Subcutaneous adipose tissue (tissue), 4 donors: Measurements from ENCODE around the gene DGCR2. TPM values are rescaled to one million over a fixed set of nuclear protein-coding genes. Genes with fewer than 3 reads are reported as not detected.

Experiments used
- total RNA-seq, 4 donors: library from RNA; depleted of rRNA; stranded (reverse); fragments of >200 nt; gene quantifications; one replicate each; pipeline ENCODE4 v1.1.0, GENCODE V29; 2016
- TF ChIP-seq, protein P1 (sequence below): fragments of 450-650 bp; IDR thresholded peaks from one replicate; pipeline ENCODE4 v1.5.1; 2016; ENCODE audit warnings: low read depth, mild to moderate bottlenecking, control low read depth, antibody characterized with exemption, moderate library complexity

The DGCR2 gene
- total RNA-seq, 4 donors from 2014 or later: 22.3 to 47.1 (median 30.5) TPM

GRCh38 chr22:19098157-19098556, 24.1 kb downstream of the DGCR2 start:
- TF ChIP-seq, protein P1, sequence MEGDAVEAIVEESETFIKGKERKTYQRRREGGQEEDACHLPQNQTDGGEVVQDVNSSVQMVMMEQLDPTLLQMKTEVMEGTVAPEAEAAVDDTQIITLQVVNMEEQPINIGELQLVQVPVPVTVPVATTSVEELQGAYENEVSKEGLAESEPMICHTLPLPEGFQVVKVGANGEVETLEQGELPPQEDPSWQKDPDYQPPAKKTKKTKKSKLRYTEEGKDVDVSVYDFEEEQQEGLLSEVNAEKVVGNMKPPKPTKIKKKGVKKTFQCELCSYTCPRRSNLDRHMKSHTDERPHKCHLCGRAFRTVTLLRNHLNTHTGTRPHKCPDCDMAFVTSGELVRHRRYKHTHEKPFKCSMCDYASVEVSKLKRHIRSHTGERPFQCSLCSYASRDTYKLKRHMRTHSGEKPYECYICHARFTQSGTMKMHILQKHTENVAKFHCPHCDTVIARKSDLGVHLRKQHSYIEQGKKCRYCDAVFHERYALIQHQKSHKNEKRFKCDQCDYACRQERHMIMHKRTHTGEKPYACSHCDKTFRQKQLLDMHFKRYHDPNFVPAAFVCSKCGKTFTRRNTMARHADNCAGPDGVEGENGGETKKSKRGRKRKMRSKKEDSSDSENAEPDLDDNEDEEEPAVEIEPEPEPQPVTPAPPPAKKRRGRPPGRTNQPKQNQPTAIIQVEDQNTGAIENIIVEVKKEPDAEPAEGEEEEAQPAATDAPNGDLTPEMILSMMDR: no peak

GRCh38 chr22:19097518-19097917, 24.7 kb downstream of the DGCR2 start:
- TF ChIP-seq, protein P1: no peak

GRCh38 chr22:19096555-19096954, 25.7 kb downstream of the DGCR2 start:
- TF ChIP-seq, protein P1: no peak

GRCh38 chr22:19094393-19094997, 27.7 kb downstream of the DGCR2 start:
- TF ChIP-seq, protein P1: no peak

DNA sequence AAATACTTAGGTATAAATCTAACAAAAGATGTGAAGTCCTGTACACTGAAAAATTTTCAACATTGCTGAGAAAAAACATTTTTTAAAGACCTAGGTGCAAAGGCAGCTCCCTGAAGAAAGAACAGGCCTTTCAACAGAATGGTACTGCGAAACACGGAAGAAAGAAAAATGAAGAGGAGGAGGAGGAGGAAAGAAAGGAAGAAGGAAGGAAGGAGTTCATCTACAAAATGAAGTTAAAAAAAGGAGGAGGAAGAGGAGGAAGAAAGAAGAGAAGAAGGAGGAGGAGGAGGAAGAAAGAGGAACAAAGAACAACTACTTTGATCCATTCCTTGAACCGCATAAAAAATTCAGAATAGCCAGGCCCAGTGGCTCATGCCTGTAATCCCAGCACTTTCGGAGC, 29.5 kb downstream of the DGCR2 start:
- TF ChIP-seq, protein P1: no peak

DNA sequence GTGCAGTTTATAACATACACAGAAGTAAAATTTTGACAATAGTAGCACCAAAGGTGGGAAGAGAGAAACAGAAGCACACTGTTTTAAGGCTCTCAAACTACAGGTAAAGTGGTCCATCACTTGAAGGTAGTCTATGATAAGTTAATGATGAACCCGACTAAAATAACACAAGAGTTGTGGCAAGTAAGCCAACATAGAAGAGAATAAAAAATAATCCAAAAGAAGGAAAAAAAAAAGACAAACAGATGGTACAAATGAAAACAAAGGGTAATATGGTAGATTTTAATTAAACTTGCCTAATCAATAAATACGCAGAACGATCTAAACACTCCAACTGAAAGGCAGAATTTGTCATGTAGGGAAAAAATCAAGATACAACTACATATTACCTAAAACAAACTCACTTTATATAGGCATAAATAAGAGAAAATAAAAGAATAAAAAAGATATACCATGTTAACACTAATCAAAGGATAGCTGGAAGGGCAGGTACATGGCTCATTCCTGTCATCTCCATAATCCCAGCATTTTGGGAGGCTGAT, 31.6 kb downstream of the DGCR2 start:
- TF ChIP-seq, protein P1: no peak

DNA sequence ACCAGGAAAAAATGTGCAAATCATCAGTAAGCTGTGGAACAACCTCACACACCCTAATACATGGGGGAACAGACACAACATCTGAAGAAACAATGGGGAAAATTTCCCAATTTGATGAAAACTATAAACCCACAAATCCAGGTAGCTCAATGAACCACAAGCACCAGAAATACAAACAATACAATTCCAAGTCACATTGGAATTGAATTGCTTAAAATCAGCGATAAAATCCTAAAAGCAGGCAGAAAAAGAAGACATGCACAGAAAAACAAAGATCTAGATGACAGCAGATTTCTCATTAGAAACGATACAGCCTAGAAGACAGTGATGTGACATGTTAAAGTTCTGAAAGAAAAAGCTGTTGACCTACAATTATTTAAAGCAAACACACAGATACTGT, 32.0 kb downstream of the DGCR2 start:
- TF ChIP-seq, protein P1: no peak
